Measurements from ENCODE around the gene NRG2.

Gene NRG2

DNA sequence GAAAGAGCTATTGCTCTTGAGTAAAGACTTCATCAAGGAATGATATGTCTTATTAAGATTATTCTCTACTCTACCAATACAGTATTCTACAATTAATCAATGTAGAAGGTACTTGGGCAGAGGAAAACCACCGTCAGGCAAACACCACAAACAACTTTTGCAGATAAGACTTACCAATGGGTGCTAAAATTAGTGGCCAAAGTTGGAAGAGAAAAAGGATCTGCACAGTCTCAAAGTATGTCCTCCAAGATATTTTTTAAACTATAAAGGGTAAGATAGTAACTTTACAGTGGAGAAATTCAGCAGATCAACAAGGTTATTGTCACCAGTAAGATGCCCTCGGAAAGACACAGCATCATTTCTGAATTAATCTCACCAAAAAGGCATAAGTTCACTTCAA lies 38.9 kb downstream of the NRG2 start:
- no peak for DNase-seq (ENCODE audit: low read depth)
- no peak overlapping the region for H3K4me3 ChIP-seq (ENCODE audit: low read depth, low read length)
- no peak for TF ChIP-seq CTCF (IDR thresholded peaks at IDR 0.05; ENCODE audit: insufficient read depth, low read depth, low read length, missing control alignments)

DNA sequence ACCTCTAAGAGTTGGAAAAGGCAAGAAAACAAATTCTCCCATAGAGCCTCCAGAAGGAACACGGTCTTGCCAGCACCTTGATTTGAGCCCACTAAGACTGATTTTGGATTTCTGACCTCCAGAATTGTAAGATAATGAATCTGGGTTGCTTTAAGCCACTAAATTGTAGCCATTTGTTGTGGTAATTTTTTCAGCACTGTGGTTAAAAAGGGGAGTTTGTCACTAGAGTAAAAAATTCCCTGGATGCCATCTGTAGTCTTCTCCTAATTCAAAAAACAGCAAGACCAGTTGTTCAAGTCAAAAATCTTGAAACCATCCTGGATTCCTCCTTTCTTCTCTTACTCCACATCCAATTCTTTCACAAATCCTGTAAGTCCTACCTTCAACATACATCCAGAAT lies 39.6 kb downstream of the NRG2 start:
- no peak for DNase-seq (ENCODE audit: low read depth)
- no peak for TF ChIP-seq CTCF (IDR thresholded peaks at IDR 0.05; ENCODE audit: insufficient read depth, low read depth, low read length, missing control alignments)

GRCh38 chr5:140000332-140000731 lies 42.8 kb downstream of the NRG2 start:
- no peak for TF ChIP-seq CTCF (IDR thresholded peaks at IDR 0.05; ENCODE audit: insufficient read depth, low read depth, low read length, missing control alignments)
- DNase-seq (ENCODE audit: low read depth): no peak
- no peak overlapping the region for H3K4me3 ChIP-seq (ENCODE audit: low read depth, low read length)

More for the DNA sequence above, 39.6 kb downstream of the NRG2 start:
- no peak overlapping the region for H3K4me3 ChIP-seq (ENCODE audit: low read depth, low read length)

DNA sequence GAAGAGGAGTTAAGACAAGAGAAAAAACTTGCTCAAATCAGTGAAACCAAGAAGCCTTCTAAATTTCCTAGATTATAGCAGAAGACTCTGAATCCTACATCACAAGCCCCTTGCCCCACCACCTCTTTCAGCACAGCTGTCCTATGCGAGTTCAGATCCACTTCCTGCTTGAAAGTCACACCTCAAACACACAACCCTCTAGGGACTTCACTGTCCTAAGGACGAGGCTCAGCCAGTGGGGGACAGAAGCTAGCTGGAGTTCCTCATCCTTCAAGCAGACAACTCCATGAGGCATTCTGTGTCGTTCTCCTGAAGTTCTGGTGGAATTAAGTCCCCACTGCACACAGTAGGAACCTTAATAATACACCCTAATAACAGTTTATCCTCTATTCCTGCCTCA lies 44.3 kb downstream of the NRG2 start:
- peak; percentile 58 for DNase-seq (ENCODE audit: low read depth)
- H3K4me3 ChIP-seq (ENCODE audit: low read depth, low read length): no peak overlapping the region
- no peak for TF ChIP-seq CTCF (IDR thresholded peaks at IDR 0.05; ENCODE audit: insufficient read depth, low read depth, low read length, missing control alignments)

- TF ChIP-seq CTCF (IDR thresholded peaks at IDR 0.05; ENCODE audit: insufficient read depth, low read depth, low read length, missing control alignments): no peak
- DNase-seq (ENCODE audit: low read depth): no peak
Measured at GRCh38 chr5:139997276-139997675, 45.8 kb downstream of the NRG2 start.

DNA sequence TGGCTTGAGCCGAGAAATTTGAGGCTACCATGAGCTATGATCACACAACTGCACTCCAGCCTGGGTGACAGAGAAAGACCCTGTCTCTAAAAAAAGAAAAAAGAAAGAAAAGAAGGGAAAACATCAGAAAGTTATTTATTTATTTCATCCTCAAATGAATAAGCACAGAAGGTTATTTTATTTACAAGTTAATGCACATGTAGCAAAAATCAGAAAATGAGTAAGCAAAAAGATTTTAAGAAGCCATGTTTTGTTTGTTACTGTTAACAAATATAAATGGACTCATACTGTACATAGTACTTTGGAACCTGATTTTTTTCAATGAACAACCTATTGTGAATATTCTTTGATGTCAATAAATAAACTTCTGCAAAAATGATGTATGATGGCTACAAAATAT lies 47.2 kb downstream of the NRG2 start:
- no peak overlapping the region for H3K4me3 ChIP-seq (ENCODE audit: low read depth, low read length)
- no peak for DNase-seq (ENCODE audit: low read depth)
- no peak for TF ChIP-seq CTCF (IDR thresholded peaks at IDR 0.05; ENCODE audit: insufficient read depth, low read depth, low read length, missing control alignments)

More at GRCh38 chr5:139997276-139997675, 45.8 kb downstream of the NRG2 start:
- H3K4me3 ChIP-seq (ENCODE audit: low read depth, low read length): no peak overlapping the region

- TF ChIP-seq CTCF (IDR thresholded peaks at IDR 0.05; ENCODE audit: insufficient read depth, low read depth, low read length, missing control alignments): no peak
- DNase-seq (ENCODE audit: low read depth): no peak
- H3K4me3 ChIP-seq (ENCODE audit: low read depth, low read length): no peak overlapping the region
Measured at GRCh38 chr5:139994234-139994633, 48.9 kb downstream of the NRG2 start.

Data from GM12865 (cell line).